GM12878 (cell line): ENCODE measurements around the gene BMAL1. TPM values are rescaled to one million over a fixed set of nuclear protein-coding genes. Genes with fewer than 3 reads are reported as not detected.

Experiments
- ATAC-seq: fragments of 200-7000 bp; cut with Tn5 transposase; 3 replicates; pipeline ENCODE4 v1.9.1; 2020; ENCODE audit warnings: mild to moderate bottlenecking, moderate library complexity
- BruUV-seq: library from RNA; stranded (reverse); fragments of 400-500 nt; replicated peaks from 2 replicates; lab custom pipeline; 2021; lab: Mats Ljungman, UMichigan
- CTCF ChIA-PET: fragments of 300-600 bp; sonication (Branson Sonifier 250); formaldehyde crosslinking; extraction: SDS; loops from one replicate; lab custom pipeline; 2021; ENCODE audit warnings: inconsistent platforms; lab: Yijun Ruan, JAX
- POLR2A ChIA-PET: fragments of 350-600 bp; formaldehyde crosslinking; extraction: SDS; loops from one replicate; lab custom pipeline; 2021; ENCODE audit warnings: inconsistent platforms; lab: Charles Lee
- RAD21 ChIA-PET: fragments of 300-600 bp; sonication (Branson Sonifier 250); formaldehyde crosslinking; loops from one replicate; lab custom pipeline; 2023; ENCODE audit warnings: antibody characterized with exemption; ENCODE audit not compliant: unreplicated experiment; lab: Charles Lee
- SMC1A ChIA-PET: fragments of 300-600 bp; sonication (Branson Sonifier 250); formaldehyde crosslinking; loops from one replicate; lab custom pipeline; 2023; ENCODE audit not compliant: unreplicated experiment, uncharacterized antibody; lab: Charles Lee
- DNase-seq: peaks from one replicate; pipeline ENCODE4 v3.0.0-alpha.2; 2011; ENCODE audit warnings: low read depth, low spot score
- FAIRE-seq: peaks from 3 replicates; lab custom pipeline; 2011; peaks lifted over from hg19 to GRCh38; lab: Jason Lieb, UNC
- H2AFZ ChIP-seq: 2 replicates; pipeline ENCODE4 v1.6.0; 2011; ENCODE audit warnings: low read depth, low read length, control low read depth; ENCODE audit not compliant: control insufficient read depth
- H3K27ac ChIP-seq: 2 replicates; pipeline ENCODE4 v1.5.1; 2011; ENCODE audit warnings: control low read depth; ENCODE audit not compliant: control insufficient read depth, insufficient read depth
- H3K27me3 ChIP-seq, 2 experiments: replicated peaks in 1 of 2; 2 replicates each; pipeline versions ENCODE4 v1.6.0 to v1.6.1; 2011; ENCODE audit warnings: low read length in 1 of 2; ENCODE audit not compliant: control insufficient read depth in 2 of 2, insufficient read depth in 2 of 2
- H3K36me3 ChIP-seq, 2 experiments: 2 replicates each; pipeline ENCODE4 v1.5.1; 2011; ENCODE audit warnings: low read length in 1 of 2; ENCODE audit not compliant: control insufficient read depth in 2 of 2, insufficient read depth in 2 of 2
- H3K4me1 ChIP-seq: 2 replicates; pipeline ENCODE4 v1.6.1; 2011; ENCODE audit warnings: mild to moderate bottlenecking, low read length, moderate library complexity, mixed read lengths; ENCODE audit not compliant: control insufficient read depth, insufficient read depth
- H3K4me2 ChIP-seq: 2 replicates; pipeline ENCODE4 v1.6.0; 2011; ENCODE audit warnings: control low read depth; ENCODE audit not compliant: control insufficient read depth, insufficient read depth
- H3K4me3 ChIP-seq: fragments of 200-600 bp; sonication (generic); 2 replicates; pipeline ENCODE4 v1.5.1; 2016
- H3K79me2 ChIP-seq: 2 replicates; pipeline ENCODE4 v1.6.0; 2011; ENCODE audit warnings: low read length; ENCODE audit not compliant: control insufficient read depth, insufficient read depth
- H3K9ac ChIP-seq: 2 replicates; pipeline ENCODE4 v1.8.0; 2011; ENCODE audit warnings: low read length, control low read depth, mixed read lengths; ENCODE audit not compliant: control insufficient read depth, insufficient read depth
- H3K9me3 ChIP-seq: replicated peaks from 3 replicates; pipeline ENCODE4 v1.5.1; 2011; ENCODE audit warnings: mild to moderate bottlenecking, low read length; ENCODE audit not compliant: control insufficient read depth, insufficient read depth
- H4K20me1 ChIP-seq: 2 replicates; pipeline ENCODE4 v1.6.0; 2011; ENCODE audit not compliant: control insufficient read depth, insufficient read depth
- CHD4 ChIP-seq: fragments of 200-600 bp; sonication (generic); IDR thresholded peaks from 2 replicates; pipeline ENCODE4 v1.6.1; 2016; ENCODE audit warnings: mild to moderate bottlenecking
- FOXK2 ChIP-seq: fragments of 450-650 bp; IDR thresholded peaks from 2 replicates; pipeline ENCODE4 v1.6.1; 2017; ENCODE audit warnings: mild to moderate bottlenecking, moderate library complexity
- HDGF ChIP-seq: fragments of 450-650 bp; IDR thresholded peaks from 2 replicates; pipeline ENCODE4 v1.6.1; 2016; ENCODE audit warnings: antibody characterized with exemption
- KAT2A ChIP-seq: conservative IDR thresholded peaks from 2 replicates; pipeline ENCODE4 v1.6.1; 2011; ENCODE audit warnings: low read depth, low read length; ENCODE audit not compliant: control insufficient read depth
- MYB ChIP-seq: fragments of 150-350 bp; IDR thresholded peaks from 2 replicates; pipeline ENCODE4 v1.6.1; 2014; ENCODE audit warnings: mild to moderate bottlenecking, low read depth, low read length, borderline replicate concordance
- NFYB ChIP-seq: IDR thresholded peaks from 2 replicates; pipeline ENCODE4 v1.6.1; 2011; ENCODE audit warnings: low read depth, mild to moderate bottlenecking, low read length, improper control_type of control experiment, moderate library complexity; ENCODE audit not compliant: insufficient read depth
- RFX5 ChIP-seq: IDR thresholded peaks from 2 replicates; pipeline ENCODE4 v1.6.1; 2011; ENCODE audit warnings: low read depth, low read length, improper control_type of control experiment
- STAT3 ChIP-seq: IDR thresholded peaks from 2 replicates; pipeline ENCODE4 v1.6.1; 2011; ENCODE audit warnings: low read depth, low read length, improper control_type of control experiment
- TCF12 ChIP-seq: IDR thresholded peaks from 2 replicates; pipeline ENCODE4 v1.6.1; 2011; ENCODE audit warnings: low read depth, mild to moderate bottlenecking, low read length
- YY1 ChIP-seq: IDR thresholded peaks from 2 replicates; pipeline ENCODE4 v1.6.1; 2011; ENCODE audit warnings: low read depth, mild to moderate bottlenecking, low read length
- WGBS: methylation state at CpG from one replicate; pipeline ENCODE4 v1.1.6; 2016; ENCODE audit warnings: low lambda C conversion rate; ENCODE audit not compliant: insufficient replicate concordance, insufficient coverage; ENCODE audit errors: missing lambda C conversion rate; 5-methylcytosine and 5-hydroxymethylcytosine counted together
- in situ Hi-C: fragments of 300-500 bp; cut with MboI; formaldehyde crosslinking; loops from 9 replicates; pipeline ENCODE4 v1.14.3; 2018; ENCODE audit warnings: mixed read lengths
- intact Hi-C: fragments of 100-400 bp; cut with micrococcal nuclease; formaldehyde crosslinking; loops from one replicate; pipeline ENCODE4 v1.14.2; 2022; ENCODE audit not compliant: unreplicated experiment
- polyA plus RNA-seq, 11 experiments: library from polyadenylated mRNA; depleted of rRNA in 4 of 11; unstranded in 6 of 11; stranded (reverse) in 5 of 11; fragments of >200 nt; fragmentation: Nextera tagmentation in 4 of 11; fragmentation: Illumina TruSeq in 1 of 11; extraction: Ambion mirVana in 4 of 11; extraction: Trizol in 1 of 11; gene quantifications; 1 replicate in 1 of 11; 2 replicates in 10 of 11; pipeline versions ENCODE4 v1.2.1 to v1.2.3, GENCODE V29; 2011 to 2016; ENCODE audit warnings: inconsistent platforms in 2 of 11, missing spikeins in 2 of 11, low read depth in 1 of 11
- total RNA-seq, 4 experiments: library from RNA; depleted of rRNA in 3 of 4; stranded (reverse); fragments of >200 nt in 3 of 4; fragmentation: Illumina TruSeq in 1 of 4; extraction: Trizol in 1 of 4; gene quantifications; 2 replicates each; pipeline versions ENCODE4 v1.2.1 to v1.2.3, GENCODE V29; 2013 to 2021
- TF ChIP-seq, protein P1 (sequence below): fragments of 450-650 bp; formaldehyde crosslinking; IDR thresholded peaks from 2 replicates; pipeline ENCODE4 v1.4.0; 2020; ENCODE audit warnings: mild to moderate bottlenecking, moderate library complexity

Gene BMAL1
- total and polyA plus RNA-seq, 10 of the 15 experiments (the other 5 are each of a cell fraction or from before 2014, with no cell fraction given), result 3.5 to 40.6 (median 13.6) TPM

DNA sequence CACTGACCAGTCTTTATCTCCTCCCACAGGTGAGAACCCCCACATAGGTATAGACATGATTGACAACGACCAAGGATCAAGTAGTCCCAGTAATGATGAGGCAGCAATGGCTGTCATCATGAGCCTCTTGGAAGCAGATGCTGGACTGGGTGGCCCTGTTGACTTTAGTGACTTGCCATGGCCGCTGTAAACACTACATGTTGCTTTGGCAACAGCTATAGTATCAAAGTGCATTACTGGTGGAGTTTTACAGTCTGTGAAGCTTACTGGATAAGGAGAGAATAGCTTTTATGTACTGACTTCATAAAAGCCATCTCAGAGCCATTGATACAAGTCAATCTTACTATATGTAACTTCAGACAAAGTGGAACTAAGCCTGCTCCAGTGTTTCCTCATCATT, 109.0 kb downstream of the BMAL1 start:
- no peak overlapping the region for H3K4me3 ChIP-seq
- WGBS, result 98% methylated on average over 2 of the region's 2 CpGs
- FAIRE-seq (no peak), DNase-seq (no peak), ATAC-seq (no peak)
- BruUV-seq, result no TSS peak
- H3K9me3 ChIP-seq, result no peaks in the 10 kb centered on the region
- intact Hi-C loops, result loop anchor here (5.0 kb wide), 1 partner anchor 424 kb away; no protein-coding TSS in a partner anchor
- ChIA-PET CTCF (interaction anchor here (0.7 to 7.1 kb wide), 19 partner anchors 8 to 1056 kb away, joined by 3 to 62 read pairs (median 6); no protein-coding TSS in a partner anchor), RAD21 (interaction anchor here (1.0 to 2.5 kb wide), 7 partner anchors 41 to 428 kb away, joined by 3 to 10 read pairs (median 4); partner anchors contain the start of gene BTBD10), SMC1A (interaction anchor here (1.3 to 2.7 kb wide), 6 partner anchors 11 to 136 kb away, joined by 3 to 17 read pairs (median 6); no protein-coding TSS in a partner anchor), POLR2A (interaction anchor here (1.3 kb wide), 1 partner anchor 76 kb away, joined by 3 read pairs; the partner anchor contains the start of gene BTBD10)
- no peak overlapping the region for H3K27ac ChIP-seq
- H3K79me2 ChIP-seq, result no peaks in the 10 kb centered on the region
- no peak overlapping the region for H3K4me2 ChIP-seq
- H4K20me1 ChIP-seq, result no peaks in the 10 kb centered on the region
- H3K9ac ChIP-seq, result no peak overlapping the region
- H2AFZ ChIP-seq, result no peak overlapping the region
- H3K27me3 ChIP-seq, result no peaks in the 10 kb centered on the region
- no peaks in the 10 kb centered on the region for H3K4me1 ChIP-seq
- peaks cover 0 to 12% of the 10 kb centered on the region in 2 experiments; a peak in 3 of 4 replicates for H3K36me3 ChIP-seq
- in situ Hi-C loops, result no loop called here
- TF ChIP-seq RFX5, result no peak
- no peak for TF ChIP-seq HDGF
- no peak for TF ChIP-seq FOXK2
- TF ChIP-seq YY1, result no peak
- TF ChIP-seq MYB, result no peak
- no peak for TF ChIP-seq NFYB
- no peak for TF ChIP-seq TCF12
- no peak for TF ChIP-seq KAT2A
- no peak for TF ChIP-seq CHD4
- TF ChIP-seq, protein P1, sequence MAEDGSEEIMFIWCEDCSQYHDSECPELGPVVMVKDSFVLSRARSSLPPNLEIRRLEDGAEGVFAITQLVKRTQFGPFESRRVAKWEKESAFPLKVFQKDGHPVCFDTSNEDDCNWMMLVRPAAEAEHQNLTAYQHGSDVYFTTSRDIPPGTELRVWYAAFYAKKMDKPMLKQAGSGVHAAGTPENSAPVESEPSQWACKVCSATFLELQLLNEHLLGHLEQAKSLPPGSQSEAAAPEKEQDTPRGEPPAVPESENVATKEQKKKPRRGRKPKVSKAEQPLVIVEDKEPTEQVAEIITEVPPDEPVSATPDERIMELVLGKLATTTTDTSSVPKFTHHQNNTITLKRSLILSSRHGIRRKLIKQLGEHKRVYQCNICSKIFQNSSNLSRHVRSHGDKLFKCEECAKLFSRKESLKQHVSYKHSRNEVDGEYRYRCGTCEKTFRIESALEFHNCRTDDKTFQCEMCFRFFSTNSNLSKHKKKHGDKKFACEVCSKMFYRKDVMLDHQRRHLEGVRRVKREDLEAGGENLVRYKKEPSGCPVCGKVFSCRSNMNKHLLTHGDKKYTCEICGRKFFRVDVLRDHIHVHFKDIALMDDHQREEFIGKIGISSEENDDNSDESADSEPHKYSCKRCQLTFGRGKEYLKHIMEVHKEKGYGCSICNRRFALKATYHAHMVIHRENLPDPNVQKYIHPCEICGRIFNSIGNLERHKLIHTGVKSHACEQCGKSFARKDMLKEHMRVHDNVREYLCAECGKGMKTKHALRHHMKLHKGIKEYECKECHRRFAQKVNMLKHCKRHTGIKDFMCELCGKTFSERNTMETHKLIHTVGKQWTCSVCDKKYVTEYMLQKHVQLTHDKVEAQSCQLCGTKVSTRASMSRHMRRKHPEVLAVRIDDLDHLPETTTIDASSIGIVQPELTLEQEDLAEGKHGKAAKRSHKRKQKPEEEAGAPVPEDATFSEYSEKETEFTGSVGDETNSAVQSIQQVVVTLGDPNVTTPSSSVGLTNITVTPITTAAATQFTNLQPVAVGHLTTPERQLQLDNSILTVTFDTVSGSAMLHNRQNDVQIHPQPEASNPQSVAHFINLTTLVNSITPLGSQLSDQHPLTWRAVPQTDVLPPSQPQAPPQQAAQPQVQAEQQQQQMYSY, result no peak
- TF ChIP-seq STAT3, result no peak
